AG08396 (cell line): ENCODE measurements around the gene CYP3A7.
"Not testable (repeated sequence)": the region's sequence is repeated elsewhere in the genome, so short reads cannot be mapped to it uniquely, and the experiment has no call there.

ENCODE experiments used
- DNase-seq: peaks from one replicate; pipeline ENCODE4 v3.0.0; 2012; ENCODE audit warnings: low spot score, mixed read lengths

Gene CYP3A7

GRCh38 chr7:99699946-99700345, 35.0 kb downstream of the CYP3A7 start:
- no peak for DNase-seq

- DNase-seq, result not testable (repeated sequence)
These were observed 35.9 kb downstream of the CYP3A7 start for GRCh38 chr7:99698867-99699730.

- DNase-seq, result no peak
These were observed 40.1 kb downstream of the CYP3A7 start for GRCh38 chr7:99694912-99695304.

DNA sequence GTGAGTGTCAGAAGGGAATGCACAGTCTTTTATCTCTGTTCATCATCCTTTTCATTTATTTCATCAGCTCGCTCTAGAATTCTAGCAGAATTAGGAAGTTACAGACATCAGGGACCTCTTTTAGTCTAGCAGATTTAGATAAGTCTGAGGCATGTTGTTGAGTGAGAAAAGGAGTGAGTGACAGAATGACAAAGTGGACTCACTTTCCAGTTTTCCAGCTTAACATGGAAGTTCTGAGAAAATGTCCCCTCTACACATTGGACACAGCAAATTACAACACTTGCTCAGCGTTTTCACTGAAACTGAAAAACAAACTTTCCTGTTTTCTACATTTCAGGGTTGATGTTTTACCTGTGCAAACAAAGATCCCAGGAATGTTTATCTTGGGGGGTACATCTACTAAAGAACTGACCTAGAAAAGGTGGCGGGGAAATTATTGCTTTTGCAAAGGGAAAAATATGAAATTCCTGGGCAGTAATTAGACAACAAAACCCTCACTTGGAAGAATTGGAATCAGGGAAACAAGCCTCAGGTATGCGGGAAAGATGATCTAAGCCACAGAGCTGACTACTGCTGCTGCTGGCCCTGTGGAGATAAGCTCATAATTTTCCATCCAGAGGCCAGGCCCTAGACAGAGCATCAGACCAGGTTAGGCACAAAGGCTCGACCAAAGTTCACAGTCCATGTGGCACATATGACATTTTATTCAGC, 40.6 kb downstream of the CYP3A7 start:
- DNase-seq, result no peak

DNA sequence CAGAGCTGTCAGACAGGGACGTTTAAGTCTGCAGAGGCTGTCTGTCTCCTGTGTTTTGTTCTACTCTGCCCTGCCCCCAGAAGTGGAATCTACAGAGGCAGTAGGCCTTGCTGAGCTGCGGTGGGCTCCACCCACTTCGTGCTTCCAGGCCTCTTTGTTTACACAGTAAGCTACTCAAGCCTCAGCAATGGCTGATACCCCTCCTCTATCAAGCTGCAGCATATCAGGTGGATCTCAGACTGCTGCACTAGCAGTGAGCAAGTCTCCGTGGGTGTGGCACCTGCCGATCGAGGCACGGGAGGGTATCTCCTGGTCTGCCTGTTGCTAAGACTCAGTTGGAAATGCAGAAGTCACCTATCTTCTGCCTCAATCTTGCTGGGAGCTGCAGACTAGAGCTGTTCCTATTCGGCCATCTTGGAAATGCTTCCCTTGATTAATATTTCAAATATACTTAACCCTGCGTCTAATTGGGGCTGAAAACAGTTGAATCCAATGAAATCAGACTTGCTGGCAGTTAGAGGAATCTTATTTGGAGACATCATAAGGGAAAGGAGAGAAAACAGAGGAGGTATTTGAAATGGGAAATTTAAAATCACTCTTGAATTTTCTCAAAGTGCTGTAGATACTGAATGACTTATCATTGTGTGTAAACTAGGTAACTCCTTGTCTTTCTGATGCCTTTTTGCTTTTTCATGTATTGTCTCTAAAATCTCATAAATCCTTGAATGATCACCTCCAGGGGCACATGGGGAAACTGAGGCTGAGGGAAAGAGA, 41.4 kb downstream of the CYP3A7 start:
- DNase-seq, result no peak

DNA sequence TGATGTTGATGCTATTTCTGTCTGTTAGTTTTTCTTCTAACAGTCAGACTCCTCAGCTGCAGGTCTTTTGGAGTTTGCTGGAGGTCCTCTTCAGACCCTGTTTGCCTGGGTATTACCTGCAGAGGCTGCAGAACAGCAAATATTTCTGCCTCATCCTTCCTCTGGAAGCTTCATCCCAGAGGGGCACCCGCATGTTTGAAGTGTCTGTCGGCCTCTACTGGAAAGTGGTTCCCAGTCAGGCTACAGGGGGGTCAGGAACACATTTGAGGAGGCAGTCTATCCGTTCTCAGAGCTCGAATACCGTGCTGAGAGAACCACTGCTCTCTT, 41.9 kb downstream of the CYP3A7 start:
- DNase-seq, result no peak

GRCh38 chr7:99692563-99692962, 42.4 kb downstream of the CYP3A7 start:
- DNase-seq, result not testable (repeated sequence)

DNA sequence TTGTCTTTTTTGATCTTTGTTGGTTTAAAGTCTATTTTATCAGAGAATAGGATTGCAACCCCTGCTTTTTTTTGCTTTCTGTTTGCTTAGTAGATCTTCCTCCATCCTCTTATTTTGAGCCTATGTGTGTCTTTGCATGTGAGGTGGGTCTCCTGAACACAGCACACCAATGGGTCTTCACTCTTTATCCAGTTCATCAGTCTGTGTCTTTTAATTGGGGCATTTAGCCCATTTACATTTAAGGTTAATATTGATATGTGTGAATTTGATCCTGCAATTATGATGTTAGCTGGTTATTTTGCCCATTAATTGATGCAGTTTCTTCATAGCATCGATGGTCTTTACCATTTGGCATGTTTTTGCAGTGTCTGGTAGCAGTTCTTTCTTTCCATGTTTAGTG, 43.3 kb downstream of the CYP3A7 start:
- DNase-seq, result not testable (repeated sequence)

GRCh38 chr7:99690918-99691317, 44.1 kb downstream of the CYP3A7 start:
- not testable (repeated sequence) for DNase-seq

DNA sequence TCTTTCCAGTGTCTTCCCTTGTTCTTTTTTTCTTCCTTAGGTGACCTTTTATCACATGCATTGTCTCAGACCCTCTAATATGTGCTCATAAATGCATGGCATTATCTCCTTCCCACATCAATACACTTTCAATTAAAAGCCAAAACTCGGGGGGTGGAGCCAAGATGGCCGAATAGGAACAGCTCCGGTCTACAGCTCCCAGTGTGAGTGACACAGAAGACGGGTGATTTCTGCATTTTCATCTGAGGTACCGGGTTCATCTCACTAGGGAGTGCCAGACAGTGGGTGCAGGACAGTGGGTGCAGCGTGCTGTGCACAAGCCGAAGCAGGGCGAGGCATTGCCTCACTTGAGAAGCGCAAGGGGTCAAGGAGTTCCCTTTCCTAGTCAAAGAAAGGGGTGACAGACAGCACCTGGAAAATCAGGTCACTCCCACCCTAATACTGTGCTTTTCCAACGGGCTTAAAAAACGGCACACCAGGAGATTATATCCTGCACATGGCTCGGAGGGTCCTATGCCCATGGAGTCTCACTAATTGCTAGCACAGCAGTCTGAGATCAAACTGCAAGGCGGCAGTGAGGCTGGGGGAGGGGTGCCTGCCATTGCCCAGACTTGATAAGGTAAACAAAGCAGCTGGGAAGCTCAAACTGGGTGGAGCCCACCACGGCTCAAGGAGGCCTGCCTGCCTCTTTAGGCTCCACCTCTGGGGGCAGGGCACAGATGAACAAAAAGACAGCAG, 49.0 kb downstream of the CYP3A7 start:
- DNase-seq, result not testable (repeated sequence)

DNA sequence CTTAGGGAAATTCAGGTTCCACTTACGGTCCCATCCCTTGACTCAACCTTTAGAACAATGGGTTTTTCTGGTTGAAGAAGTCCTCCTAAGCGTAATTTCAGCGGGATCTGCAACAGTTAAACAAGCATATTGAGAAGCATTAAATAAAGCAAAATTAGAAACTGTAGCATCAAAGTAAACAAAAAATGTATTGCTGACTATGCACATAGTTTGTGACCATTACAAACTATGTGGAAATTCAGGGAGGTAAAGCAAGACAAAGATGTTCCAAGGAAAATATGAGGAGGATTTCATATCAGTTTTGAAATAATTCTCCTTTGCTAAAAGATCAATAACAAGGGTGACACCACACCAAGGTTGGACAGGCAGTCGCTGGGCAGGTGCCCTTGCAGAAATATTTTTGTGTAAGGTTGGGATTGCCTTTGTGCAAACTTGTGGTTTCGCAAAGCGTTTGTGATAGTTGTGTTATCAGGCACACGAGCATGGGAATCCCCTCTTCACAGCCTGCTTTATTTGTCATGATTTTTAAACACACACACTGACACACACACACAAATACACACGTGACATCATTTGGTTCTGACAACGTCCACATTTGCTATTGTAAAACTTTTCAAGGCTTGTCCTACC, 49.8 kb downstream of the CYP3A7 start:
- no peak for DNase-seq

DNA sequence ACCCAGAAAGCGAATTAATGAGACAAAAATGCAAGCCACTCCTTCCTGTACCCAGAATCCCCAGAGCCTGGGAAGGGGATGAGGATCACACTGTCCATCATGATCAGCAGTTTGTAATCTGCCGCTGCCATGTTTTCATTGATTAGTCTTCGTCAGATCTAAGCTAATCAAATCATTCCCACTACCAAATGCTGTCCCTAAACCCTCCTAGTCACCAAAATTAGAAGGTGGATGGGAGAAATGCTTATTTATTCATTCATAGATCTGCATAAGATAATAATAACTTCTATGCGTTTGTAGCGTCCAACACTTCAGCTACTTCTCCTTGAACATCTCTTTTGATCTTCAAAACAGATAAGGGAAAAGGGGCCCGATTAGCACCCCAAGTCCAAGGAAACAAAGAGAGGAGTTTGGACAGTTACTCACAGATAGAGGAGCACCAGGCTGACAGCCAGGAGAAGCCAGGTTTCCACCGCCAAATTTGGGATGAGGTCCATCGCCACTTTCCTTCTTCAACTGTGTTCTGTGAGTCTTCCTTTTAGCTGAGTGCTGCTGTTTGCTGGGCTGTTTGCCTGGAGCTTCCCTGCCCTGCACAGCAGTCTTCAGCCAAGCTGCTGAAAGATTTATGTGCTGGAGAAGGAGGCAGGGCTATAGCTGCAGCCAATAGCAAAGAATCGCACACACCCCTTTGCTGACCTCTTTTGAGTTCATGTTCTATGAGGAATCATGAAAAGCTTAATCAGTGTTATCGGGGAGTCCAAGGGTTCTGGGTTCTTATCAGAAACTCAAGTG, 55.4 kb downstream of the CYP3A7 start, which contains the start of gene CYP3A5:
CYP3A5 (minus strand) TSS at position 597 of the 792 bp plus-strand sequence; CDS start at position 497, 100 bp downstream.
- peak; percentile 52 for DNase-seq

GRCh38 chr7:99679032-99679399, 56.0 kb downstream of the CYP3A7 start:
- peak; percentile 52 for DNase-seq

DNA sequence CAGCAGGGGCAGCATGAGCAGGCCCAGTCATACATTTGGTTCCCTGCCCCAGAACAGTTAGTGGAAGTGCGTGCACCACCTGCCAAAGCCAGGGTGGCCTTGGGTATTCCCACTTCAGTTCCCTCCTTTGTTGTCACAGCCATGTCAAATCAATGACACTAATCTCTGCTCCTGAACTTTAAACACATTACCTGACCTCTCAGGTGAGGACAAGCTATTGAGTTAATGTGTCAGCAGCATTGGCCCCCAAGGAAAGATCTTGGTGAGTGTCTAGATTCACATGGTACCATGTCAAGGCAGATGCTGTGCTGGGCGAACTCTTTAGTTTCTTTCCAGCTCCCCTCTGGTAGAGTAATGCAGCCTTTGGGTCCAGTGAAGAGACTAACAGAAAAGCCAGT, 57.3 kb downstream of the CYP3A7 start:
- no peak for DNase-seq

DNA sequence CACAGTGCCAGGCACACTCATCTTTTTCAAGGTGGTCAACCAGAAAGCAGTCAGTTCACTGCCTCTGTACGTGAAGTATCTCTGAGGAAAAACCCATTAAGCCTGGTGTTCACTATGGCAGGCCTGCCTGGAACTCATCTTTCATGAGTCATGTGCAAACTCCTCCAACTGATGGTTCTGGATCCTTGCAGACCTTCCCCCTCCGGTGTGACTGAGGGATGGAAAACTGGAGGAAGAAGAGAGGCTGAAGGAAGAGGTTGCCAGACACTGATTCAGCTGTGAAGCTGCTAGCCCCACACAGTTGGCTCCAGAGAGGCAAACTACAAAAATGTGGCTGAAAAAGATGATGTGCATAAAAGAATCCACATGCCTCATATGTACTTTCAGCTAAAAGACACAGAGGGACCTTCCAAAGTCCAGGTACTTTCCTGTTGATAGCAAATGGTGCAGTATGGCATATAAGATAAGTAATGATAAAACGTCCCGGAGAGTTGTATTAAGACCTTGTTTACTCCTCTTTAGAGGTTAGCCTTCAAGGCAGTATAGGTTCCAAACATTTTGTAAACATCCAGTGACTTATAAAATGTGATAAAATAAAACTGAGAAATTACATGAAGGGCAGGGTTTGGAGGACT, 57.9 kb downstream of the CYP3A7 start:
- no peak for DNase-seq

DNA sequence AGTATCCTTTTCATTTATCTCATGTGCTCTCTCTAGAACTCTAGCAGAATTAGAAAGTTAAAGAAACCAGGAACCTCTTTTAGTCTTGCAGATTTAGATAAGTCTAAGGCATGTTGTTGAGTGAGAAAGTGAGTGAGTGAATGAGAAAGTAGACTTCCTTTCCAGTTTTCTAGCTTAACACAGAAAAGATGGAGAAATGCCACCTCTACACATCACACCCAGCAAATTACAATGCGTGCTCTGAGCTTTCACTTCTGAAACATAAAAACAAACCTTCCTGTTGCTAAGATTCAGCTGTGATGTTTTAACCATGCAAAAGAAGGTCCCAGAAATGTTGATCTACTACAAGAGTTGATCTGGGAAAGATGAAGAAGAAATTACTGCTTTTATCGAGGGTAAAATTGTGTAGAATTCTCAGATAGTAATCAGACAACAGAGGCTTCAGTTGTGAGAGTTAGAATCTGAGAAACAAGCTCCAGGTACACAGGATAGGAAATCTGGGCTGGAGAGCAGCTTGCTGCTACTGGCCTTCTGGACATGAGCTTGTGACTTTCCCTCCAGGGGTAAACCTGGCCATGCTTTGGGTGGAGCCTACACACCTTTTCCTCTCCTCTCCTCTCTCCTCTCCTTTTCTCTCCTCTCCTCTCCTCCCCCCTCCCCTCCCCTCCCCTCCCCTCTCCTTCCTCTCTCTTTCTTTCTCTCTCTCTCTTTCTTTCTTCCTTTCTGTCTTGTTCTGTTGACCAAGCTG, 59.8 kb downstream of the CYP3A7 start:
- DNase-seq, result no peak

DNA sequence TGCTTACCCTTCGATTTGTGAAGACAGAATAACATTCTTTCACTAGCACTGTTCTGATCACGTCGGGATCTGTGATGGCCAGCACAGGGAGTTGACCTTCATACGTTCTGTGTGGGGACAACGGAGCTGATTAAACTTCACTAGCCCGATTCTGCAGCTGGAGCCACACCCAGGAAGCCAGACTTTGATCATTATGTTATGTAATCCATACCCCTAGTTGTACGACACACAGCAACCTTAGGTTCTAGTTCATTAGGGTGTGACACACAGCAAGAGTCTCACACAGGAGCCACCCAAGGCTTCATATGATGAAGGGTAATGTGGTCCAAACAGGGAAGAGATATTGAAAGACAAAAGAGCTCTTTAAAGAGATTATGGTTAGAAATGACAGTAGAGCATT, 62.4 kb downstream of the CYP3A7 start:
- DNase-seq, result no peak

- no peak for DNase-seq
These were observed 65.2 kb downstream of the CYP3A7 start for GRCh38 chr7:99669782-99670181.

GRCh38 chr7:99668541-99668940, 66.5 kb downstream of the CYP3A7 start:
- DNase-seq, result no peak
